HG02588 (cell line): ENCODE results near the gene SCD.

ENCODE experiments used
- ATAC-seq: cut with Tn5 transposase; IDR thresholded peaks from one replicate; pipeline ENCODE4 v1.9.1; 2021; ENCODE audit warnings: mild to moderate bottlenecking, moderate library complexity; ENCODE audit not compliant: unreplicated experiment

SCD gene

GRCh38 chr10:100391163-100392002 is 44.4 kb downstream of the SCD start:
- no peak for ATAC-seq

- ATAC-seq, result no peak
Observed at GRCh38 chr10:100392686-100393003, 45.6 kb downstream of the SCD start.

GRCh38 chr10:100395626-100396025 is 48.6 kb downstream of the SCD start:
- no peak for ATAC-seq

DNA sequence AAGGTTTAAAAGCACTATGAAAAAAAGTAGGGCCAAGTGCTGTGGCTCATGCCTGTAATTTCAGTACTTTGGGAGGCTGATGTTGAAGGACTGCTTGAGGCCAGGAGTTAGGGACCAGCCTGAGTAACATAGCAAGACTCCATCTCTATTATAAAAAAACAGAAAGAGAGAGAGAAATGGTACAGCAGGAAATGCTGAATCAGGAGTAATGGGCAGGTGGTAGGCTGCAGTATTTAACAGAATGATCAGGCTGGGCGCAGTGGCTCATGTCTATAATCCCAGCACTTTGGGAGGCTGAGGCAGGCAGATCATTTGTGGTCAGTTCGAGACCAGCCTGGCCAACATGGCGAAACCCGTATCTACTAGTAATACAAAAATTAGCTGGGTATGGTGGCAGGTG is 49.6 kb downstream of the SCD start:
- no peak for ATAC-seq

- ATAC-seq, result no peak
Observed at GRCh38 chr10:100401631-100402328, 54.7 kb downstream of the SCD start.

GRCh38 chr10:100403734-100404133 is 56.7 kb downstream of the SCD start:
- no peak for ATAC-seq

DNA sequence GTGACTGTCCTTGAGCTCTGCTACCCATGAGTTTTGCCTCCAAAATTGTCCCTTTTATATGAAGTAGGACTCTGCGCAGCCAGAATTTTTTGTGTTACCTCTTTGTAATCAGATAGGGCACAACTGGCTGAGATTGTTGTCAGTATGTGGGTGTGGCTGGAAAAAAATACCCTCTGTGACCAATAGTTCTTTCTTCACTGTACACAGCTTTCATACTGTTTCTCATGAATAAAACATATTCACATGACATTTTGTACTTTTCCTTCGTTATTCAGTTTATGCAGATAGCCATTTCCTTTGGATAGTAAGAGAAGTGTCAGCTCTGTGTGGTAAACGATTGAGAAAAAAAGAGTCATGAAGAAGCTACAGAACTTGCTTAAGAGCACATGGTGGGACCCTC is 66.1 kb downstream of the SCD start:
- no peak for ATAC-seq
